ENCODE measurements around the gene APBA1.

Gene APBA1

DNA sequence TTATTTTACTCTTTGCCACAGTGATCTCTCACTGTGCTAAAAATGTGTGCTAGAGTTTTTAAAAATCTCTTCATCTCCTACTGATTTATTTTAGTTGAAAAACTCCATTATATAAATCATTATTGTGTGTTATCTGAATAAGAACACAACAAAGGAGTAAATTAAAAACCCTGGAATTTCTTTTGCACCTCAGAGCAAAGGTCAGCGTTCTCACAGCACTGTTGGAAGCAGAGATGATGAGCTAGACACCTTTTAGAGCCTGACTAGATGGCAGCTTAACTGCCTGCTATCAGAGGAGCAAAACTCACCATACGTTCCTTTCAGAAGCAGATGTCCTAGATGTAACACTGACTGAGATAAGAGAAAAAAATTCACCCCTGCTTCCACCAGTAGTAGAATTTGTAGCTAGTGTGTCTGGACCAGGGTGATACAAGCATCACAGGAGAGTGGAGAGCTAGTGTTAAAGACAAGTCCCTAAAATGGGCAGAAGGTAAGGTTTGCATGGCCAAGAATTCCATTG is 200.0 kb downstream of the APBA1 start:
- no peak overlapping the region for H3K4me3 ChIP-seq (ENCODE audit: low read length)
- TF ChIP-seq, protein P1, sequence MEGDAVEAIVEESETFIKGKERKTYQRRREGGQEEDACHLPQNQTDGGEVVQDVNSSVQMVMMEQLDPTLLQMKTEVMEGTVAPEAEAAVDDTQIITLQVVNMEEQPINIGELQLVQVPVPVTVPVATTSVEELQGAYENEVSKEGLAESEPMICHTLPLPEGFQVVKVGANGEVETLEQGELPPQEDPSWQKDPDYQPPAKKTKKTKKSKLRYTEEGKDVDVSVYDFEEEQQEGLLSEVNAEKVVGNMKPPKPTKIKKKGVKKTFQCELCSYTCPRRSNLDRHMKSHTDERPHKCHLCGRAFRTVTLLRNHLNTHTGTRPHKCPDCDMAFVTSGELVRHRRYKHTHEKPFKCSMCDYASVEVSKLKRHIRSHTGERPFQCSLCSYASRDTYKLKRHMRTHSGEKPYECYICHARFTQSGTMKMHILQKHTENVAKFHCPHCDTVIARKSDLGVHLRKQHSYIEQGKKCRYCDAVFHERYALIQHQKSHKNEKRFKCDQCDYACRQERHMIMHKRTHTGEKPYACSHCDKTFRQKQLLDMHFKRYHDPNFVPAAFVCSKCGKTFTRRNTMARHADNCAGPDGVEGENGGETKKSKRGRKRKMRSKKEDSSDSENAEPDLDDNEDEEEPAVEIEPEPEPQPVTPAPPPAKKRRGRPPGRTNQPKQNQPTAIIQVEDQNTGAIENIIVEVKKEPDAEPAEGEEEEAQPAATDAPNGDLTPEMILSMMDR (conservative IDR thresholded peaks at IDR 0.05; ENCODE audit: low read length) = no peak
- no peak for DNase-seq (ENCODE audit: low read depth)

DNA sequence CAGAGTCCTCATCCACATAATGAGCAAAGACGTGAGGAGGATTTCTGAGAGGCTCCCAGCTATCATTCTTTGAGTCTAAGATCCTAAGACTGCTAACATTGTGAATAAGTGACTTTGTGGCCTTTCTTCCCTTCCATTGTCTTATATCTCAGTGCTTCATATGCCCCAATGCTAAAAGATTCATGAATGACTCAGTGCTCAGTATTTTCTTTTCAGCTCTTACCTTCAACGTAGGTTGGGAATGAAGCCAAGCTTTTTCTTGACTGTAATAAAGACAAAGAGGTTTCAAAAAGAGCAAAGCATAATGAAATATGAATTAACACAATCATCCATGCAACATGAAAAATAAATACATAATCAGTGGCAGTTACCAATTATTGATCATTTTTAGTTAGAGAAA is 200.7 kb downstream of the APBA1 start:
- H3K4me3 ChIP-seq (ENCODE audit: low read length) = no peak overlapping the region
- TF ChIP-seq, protein P1 (conservative IDR thresholded peaks at IDR 0.05; ENCODE audit: low read length) = no peak
- DNase-seq (ENCODE audit: low read depth) = no peak

DNA sequence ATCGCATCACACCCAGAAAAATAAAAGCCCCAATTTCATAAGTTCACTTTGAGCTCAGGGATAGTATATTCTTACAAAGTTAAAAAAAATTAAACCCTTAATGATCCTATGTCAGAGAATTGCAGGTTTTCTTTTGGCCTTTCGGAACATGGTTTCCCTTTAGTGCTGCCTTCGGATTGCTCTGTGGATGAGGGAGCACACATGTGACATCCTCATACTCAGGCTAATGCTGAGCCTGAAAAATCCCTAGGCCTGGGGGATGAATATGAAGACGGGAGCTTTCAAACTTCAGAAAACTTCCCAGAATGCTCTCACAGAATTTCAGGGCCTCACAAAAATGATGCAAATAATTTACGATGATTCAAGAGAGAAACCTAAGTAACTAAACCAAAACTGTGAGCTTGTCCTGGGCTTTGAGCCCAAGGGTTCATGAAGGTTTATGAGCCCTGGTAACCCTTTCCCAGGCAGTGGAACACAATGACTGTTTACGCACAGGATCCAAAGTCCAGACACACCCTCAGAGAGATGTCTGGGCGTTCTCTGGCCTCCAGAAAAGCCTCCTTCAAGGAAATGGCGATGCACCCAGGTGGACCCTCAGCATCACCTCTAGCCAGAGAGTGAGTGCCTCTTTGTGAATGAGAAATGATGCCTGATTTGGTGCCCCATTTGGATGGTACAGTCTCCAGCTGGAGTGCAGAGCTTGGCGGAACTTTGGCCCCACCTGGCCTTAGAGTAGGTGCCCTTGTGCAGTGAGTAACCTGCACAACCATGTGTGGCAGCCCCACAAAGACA is 201.8 kb downstream of the APBA1 start:
- no peak for DNase-seq (ENCODE audit: low read depth)
- no peak overlapping the region for H3K4me3 ChIP-seq (ENCODE audit: low read length)
- TF ChIP-seq, protein P1 (conservative IDR thresholded peaks at IDR 0.05; ENCODE audit: low read length) = no peak

DNA sequence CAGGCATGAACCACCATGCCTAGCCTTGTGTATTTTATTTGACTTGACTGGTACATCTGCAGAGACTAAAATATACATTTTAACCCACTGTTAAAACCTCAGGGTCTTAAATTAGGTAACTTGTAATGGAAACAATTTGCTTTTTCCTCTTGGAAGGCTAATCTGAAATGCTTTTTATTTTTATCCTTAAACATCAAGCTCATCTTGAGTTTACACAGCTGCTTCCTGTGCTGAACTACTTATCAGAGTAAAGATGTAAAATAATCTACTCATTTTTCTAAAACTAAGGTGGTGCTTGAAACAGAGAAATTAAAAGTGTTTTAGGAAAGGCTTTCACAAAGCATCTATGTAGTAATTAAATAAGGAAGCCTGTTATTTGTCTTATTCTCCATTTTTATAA is 203.0 kb downstream of the APBA1 start:
- no peak for DNase-seq (ENCODE audit: low read depth)
- TF ChIP-seq, protein P1 (conservative IDR thresholded peaks at IDR 0.05; ENCODE audit: low read length) = no peak
- H3K4me3 ChIP-seq (ENCODE audit: low read length) = no peak overlapping the region

DNA sequence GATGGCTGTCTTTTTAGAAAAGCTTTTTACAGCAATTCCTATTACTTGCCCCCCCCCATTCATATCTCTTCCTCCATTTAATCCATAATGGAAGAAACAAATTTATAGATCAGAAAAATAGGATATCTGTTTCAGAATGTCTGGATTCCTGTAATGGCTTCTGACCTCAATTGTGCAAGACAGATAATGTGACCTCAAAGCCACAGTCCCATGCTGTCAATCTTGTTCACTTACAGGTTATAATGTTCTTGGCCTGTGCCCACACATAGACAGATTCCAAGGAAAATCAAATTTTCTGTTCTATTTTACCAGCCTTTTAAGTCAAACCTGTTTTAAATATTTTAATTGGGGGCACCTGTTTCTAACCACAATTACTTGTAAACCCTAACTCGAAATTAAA is 203.8 kb downstream of the APBA1 start:
- DNase-seq (ENCODE audit: low read depth) = no peak
- TF ChIP-seq, protein P1 (conservative IDR thresholded peaks at IDR 0.05; ENCODE audit: low read length) = no peak

DNA sequence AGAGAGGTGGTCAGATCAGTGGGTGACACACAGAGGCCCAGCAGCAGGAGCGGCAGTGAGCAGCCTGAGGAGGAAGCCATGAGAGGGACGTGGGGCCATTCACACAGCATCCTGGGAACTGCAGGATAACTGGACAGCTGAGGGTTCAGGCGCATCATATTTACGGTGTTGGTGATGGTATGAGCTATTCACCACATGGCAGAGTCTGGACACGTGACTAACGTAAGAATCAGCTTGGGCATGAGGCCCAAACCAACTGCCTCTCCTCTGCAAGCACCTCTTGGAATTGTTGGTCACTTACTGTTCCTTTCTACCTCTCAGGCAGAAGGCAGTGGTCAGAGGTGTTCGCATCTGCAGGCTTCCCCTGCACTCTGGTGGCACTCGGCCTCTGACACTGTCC is 206.0 kb downstream of the APBA1 start:
- peak; percentile 33 for DNase-seq (ENCODE audit: low read depth)

More for the DNA sequence above, 203.8 kb downstream of the APBA1 start:
- H3K4me3 ChIP-seq (ENCODE audit: low read length) = no peak overlapping the region

More for the DNA sequence above, 206.0 kb downstream of the APBA1 start:
- TF ChIP-seq, protein P1 (conservative IDR thresholded peaks at IDR 0.05; ENCODE audit: low read length) = no peak
- H3K4me3 ChIP-seq (ENCODE audit: low read length) = no peak overlapping the region

Data from AG10803 (cell line).